Stimulated activated naive CD4-positive, alpha-beta T cell (primary cell): ENCODE results near the gene CITED2.
A peak's percentile ranks its signal among the peaks of the same experiment; 100 is the strongest.
"Not testable (repeated sequence)": the region's sequence is repeated elsewhere in the genome, so short reads cannot be mapped to it uniquely, and the experiment has no call there.

Source experiments
- DNase-seq, 6 experiments: peaks; one replicate each; lab custom pipeline; 2025; lab: John Stamatoyannopoulos, UW

Gene CITED2

DNA sequence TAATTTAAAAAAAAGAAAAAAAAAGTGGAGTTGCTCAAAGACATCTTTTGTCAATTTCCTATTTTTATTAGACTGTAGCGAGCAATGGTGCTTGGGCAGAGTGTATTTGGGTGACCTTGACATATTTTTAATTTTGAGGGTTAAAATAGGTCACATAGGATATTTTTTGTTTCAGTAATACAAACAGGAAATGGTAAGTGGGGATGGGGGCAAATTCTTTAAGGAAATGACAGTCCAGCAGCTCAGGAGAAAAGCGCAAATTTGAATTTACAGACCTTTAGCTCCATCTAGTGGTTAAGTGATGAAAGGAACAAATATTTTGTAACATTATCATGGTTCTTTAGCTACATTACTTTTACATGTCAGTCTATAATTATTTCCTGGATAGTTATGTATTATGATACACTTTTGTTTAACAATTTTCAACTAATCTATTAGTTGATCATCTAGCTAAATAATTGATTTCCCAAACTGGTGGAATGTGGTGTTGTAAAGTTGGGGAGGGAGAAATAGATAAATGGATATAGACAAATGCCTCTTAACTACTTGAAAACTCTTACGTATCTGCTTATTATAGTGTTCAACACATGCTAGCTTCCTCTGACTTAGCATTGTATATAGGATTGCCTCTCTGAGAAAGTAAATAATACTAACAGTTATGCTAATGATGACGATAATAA lies 10.0 kb downstream of the CITED2 start:
- peak in 3 of 6 experiments; percentile 42 to 81 (median 68) for DNase-seq

DNA sequence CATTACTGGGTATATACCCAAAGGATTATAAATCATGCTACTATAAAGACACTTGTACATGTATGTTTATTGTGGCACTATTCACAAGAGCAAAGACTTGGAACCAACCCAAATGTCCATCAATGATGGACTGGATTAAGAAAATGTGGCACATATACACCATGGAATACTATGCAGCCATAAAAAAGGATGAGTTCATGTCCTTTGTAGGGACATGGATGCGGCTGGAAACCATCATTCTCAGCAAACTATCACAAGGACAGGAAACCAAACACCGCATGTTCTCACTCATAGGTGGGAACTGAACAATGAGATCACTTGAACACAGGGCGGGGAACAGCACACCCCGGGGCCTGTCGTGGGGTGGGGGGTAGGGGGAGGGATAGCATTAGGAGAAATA lies 10.7 kb downstream of the CITED2 start:
- not testable (repeated sequence) for DNase-seq

DNA sequence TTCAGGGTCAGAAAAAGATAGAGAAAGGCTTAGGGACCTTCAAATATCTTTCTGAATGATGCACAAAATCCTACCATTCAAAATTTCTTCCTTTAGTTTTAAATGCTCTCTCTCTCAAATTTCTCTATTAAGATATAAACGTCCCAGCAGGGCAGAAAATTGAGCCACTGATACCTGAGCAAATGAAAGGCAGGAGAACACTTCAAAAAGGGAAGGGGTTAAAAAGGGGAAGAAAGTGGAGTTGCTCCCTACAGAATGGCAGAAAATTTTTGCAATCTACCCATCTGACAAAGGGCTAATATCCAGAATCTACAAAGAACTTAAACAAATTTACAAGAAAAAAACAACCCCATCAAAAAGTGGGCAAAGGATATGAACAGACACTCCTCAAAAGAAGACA lies 11.3 kb downstream of the CITED2 start:
- DNase-seq: not testable (repeated sequence)

DNA sequence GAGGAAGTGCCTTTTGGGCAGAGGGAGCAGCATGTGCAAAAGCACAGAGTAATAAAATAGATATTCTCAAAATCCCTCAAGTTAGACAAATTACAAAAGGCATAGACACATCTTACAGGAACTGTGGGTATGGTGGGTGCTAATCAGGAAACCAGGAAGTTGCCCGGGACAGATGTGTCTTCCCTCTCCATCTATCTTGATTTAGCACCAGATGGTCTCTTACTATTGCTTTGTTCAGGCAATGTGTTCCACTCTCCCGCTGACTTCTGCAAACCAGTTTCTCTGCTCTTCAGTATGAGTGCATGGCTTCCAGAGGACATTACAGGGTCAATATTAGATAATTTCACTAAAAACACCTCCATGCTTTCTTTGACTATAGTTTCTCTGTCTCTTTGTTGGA lies 13.2 kb downstream of the CITED2 start:
- DNase-seq: no peak

DNA sequence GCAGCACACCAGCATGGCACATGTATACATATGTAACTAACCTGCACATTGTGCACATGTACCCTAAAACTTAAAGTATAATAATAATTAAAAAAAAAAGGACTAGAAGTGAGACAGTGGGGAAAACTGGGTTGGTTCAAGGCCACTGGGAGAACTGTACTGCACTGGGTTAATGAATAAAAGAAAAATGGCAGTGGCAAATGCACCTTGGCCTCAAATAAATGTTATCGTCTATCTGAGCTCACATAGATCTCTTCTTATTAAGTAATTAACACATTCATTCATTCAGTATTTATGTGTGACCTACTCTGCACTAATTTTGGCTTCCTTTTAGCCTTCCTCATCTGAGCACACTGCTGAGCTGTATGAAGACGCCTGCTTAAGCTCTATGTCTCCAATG lies 17.5 kb downstream of the CITED2 start:
- no peak for DNase-seq

DNA sequence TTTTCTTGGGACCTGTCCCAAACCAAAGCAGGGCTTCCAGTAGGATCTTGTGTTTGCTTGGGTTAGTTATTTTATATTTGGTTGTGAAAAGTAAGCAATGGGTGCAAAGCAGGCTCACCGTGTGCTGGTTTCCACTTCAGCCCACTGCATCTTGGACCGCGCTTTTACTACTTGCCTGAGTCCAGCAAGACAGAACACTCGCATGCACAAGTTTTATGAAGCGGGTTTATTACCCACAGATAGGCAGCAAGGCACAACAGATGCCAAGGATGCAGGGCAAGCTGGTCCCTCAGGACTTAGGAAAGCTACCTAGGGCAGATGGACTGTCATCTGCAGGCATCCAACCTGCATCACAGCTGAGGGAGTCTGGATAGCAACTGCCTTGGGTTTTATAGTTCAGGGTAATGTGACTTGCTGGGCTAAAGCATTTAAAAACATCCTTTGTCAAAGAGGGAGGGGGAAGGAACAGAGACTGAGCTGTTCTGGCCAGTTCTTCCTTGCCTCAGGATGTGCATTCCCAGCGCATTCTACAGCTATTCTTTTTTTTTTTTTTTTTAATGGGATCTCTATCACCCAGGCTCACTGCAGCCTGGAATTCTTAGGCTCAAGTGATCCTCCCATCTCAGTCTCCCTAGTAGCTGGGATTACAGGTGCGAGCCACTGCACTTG lies 18.5 kb downstream of the CITED2 start:
- no peak for DNase-seq

DNA sequence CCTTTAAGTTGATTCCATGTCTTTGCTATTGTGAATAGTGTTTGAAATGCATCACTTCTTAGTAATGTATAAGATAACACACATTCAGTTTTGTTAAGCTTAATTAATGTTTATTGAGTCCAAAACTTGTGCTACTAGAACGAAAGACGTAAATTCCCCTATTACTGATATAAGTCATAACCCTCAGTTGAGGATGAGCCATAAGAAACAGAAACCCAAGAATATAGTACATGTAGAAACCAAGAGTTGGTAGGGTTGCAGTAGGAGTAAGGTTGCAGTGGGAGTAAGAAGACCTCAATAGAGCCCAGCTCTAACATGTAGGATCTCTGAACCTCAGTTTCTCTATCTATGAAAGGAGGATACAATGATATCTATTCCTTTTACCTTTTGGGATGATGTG lies 19.3 kb downstream of the CITED2 start:
- DNase-seq: no peak

DNA sequence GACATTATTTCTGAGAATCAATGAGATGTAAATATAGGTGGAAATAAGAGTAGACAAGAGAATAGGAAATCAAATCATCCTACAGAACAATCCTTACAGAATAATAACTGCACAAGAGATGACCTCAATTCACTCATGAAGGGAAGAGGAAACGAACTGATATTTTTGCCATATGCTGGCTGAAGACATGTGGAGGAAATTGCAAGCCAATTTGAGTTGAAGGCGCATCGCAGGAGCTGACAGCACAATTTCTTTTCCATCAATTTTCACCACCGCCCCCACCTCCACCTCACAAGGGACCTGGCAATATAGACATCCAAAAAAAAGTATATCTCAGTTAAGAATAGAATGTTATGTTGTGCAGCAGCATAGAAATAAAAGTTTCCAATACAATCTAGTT lies 20.3 kb downstream of the CITED2 start:
- DNase-seq: no peak

DNA sequence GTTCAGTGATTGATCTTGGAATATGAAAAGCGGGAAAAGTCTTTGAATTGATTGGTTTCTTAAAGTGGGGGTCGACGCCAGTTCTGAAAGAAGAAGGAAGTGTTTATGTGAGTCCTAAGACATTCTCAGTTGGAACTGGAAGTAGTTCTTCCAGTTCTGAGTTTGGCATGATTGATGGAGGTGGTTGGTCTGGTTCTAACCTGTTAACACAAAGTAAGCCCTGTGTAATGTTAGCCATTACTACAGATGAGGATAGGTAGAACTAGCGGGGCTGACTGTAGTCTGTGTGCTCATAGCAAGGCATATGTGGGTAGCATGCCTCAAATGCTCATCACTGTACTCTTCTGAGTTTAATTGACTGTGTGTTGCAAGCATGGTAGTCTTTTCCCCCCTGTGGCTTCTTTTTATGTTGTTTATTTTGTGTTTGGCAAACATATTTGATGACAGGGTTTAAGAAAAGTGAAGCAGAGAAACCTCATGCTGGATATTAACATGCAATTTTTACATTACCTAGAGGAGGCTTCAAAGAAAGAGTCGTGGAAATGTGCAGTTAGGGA lies 24.9 kb downstream of the CITED2 start:
- no peak for DNase-seq

DNA sequence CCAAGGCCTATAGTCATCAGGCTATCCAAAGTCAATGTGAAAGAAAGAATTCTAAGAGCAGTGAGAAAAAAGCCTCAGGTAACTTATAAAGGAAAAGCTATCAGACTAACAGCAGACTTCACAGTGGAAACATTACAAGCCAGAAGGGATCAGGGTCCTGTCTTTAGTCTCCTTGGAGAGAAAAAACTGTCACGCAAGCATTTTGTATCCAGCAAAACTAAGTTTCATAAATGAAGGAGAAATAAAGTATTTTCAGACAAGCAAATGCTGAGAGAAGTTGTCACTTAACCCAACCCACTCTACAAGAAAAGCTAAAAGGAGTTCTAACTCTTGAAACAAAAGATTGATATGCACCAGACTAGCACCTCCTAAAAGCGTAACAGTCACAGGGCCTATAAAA lies 28.1 kb downstream of the CITED2 start:
- no peak for DNase-seq

DNA sequence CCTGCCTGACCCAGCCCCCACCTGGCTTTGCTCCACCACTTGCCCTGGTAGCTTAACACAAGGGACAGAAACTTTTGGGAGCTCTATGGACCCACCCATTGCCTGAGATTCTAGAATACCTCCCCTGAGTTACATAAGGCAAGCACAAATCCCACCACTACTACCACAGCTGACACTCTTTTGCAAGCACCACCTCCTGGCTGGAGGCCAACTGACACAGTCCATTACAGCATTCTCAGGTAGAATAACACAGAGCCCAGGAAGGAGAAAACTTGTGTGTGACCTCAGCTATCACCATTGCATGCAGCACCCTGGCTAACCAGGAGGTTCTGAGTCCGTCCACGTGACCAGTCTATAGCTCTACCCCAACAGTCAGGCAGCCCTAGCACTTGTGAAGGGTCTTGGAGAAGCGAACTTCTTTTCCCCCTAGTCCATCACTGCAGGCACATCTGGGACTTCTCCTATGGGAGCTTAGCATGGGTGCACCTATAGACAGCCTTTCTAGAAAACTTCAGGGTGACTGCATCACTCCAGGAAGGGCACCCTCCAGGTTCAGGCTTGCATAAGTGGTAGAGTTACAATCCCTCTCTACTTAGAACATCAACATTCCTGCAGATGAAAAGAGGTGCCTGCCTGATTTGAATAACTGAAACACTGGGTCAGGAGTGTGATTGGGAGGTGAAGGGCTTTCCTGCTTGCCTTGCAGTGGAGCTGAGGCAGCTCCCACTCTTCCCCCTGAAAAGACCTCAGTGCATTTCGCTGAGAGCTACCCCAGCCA lies 30.1 kb downstream of the CITED2 start:
- no peak for DNase-seq

DNA sequence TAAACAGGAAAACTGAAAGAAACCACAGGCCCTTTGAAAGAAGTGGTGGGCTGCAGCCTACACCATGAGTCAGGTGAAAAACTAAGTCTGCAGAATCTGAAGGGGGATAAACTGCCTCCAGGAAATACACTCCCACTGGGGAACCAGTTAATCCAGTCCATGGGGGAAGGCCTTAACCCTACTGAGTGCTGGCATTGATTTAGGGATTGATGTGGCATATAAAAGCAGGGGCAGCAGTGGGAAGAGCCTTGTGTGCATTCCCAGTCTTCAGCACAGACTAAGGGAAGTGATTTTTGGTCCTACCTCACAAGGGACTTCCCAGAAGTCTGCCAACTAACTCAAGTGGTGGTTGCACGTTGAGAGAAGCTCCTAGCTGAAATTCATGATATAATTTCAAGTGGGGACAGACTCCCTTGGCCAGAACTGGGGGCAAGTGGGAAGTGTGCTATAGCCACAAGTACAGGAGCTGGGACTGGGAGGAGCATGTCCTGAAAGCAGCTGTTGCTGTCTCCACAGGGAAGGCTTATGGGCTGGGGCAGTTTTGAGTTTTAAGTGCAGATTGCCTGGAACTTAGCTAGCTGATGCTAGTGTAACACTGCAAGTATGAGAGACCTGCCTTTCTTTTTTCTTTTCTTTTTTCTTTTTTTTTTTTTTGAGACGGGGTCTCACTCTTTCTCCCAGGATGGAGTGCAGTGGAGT lies 31.2 kb downstream of the CITED2 start:
- no peak for DNase-seq

DNA sequence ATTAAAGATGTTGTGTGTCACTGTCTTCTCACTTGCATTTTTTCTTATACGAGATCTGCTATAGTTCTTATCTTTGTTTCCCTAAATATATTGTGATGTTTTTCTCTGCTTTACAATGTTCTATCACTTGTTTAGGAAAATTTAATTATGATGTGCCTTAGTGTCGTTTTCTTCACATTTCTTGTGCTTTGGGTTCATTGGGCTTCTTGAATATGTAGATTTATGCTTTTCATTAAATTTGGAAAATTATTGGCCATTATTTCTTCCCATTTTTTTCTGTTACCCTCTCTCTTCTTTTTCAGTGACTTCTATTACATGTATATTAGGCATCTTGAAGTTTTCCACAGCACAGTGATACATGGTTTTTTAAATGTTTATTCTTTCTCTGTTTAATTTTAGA lies 33.4 kb downstream of the CITED2 start:
- DNase-seq: no peak

DNA sequence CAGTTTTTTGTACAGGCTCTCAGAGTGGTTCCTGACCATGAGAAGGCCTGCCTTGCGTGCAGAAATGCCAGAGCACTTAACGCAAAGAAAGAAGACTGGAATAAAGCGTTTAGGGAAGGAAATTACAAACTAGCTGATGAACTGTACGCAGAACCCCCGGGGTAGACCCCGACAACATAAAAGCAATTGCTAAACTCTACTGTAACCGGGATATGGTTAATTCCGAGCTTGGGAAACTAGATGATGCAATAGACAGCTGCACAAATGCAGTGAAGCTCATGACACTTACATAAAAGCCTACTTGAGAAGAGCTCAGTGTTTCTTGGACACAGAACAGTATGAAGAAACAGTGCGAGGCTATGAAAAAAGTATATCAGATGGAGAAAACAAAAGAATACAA lies 35.7 kb downstream of the CITED2 start:
- no peak for DNase-seq

DNA sequence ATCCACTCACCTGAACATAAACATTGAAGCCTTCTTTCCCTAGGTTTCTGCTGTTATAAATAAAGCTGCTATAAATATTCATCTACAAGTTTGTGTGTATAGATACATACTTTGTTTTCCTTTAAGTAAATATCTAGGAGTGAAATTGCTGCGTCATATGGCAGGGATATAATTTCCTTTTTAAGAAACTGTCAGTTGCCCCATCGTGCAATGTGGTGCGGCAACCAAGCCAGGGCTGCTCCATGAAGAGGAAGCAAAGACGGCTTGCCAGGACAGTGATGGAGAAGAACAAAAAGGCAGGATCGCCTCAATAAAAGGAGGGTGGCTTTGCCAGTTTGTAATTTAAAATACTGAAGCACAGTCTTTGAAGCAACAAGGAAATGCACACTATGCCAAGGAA lies 36.6 kb downstream of the CITED2 start:
- no peak for DNase-seq

DNA sequence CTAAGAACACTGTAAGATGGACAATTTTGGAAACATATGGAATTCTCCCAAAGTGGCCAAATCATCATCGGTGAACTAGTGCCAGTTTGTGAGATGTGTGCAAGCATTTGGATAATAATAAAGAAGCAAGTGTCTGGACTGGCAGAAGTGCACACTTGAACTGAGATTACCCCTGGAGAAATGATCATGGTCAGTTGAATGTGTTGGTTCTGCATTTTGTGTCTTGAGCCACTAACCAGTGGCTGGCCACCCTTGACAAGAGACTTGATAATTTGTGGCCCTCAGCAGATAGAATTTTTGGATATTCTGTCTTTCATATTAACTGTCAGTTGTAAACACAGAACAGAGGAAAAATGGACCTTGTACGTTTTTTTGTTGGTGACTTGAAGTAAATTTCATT lies 37.4 kb downstream of the CITED2 start:
- no peak for DNase-seq

DNA sequence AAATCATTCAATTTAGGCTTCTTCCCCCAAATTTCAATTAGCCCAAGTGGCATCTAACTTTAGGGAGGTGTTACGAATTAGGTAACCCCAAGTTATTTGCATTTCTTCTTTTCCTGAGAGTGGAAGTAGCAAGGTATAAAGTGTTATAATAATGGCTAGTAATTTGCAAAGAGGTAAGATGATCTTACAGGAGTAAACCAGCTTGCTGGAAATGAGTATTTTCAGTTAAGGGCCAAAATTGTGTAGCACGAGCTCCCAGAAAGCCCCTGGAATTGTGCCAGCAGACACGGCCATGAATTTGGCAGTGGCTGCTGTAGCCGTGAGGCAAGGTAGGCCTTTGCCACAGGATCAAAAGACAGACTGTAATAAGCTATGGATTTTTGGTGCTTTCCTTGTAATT lies 38.0 kb downstream of the CITED2 start:
- no peak for DNase-seq

DNA sequence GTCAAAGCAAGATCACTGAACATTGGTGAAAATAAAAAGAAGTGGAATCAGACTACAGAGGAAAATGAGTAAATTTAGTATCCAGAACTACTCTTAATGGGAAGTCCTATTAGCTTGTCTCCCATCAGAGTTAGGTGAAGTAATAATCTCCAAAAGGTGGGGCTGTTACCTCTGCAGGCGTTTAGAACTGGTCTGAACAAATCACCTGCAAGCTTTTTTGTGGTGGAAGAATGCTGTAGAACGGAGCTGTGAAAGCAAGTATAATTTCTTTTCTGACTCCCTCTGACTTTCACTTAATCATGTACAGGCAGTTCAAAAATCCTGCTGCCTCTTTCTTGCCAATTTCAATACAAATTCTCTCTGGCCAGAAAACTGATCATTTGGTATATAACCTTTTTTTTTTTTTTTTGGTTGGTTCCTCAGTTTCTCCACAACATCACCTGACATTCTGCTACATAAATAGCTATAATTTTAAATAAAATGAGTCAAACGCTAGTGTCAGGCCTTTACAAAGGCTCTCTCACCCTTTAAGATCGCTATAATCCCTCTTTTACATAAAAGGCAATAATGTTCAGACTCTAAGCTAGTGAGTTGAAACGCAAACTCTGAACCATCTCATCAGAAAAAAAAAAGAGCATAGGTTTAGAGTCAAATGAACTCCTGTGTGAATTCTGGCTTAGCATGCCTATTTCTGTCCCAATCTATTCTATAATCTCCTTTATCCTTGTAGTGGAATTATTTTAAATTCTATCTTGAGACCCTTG lies 38.8 kb downstream of the CITED2 start:
- DNase-seq: no peak

DNA sequence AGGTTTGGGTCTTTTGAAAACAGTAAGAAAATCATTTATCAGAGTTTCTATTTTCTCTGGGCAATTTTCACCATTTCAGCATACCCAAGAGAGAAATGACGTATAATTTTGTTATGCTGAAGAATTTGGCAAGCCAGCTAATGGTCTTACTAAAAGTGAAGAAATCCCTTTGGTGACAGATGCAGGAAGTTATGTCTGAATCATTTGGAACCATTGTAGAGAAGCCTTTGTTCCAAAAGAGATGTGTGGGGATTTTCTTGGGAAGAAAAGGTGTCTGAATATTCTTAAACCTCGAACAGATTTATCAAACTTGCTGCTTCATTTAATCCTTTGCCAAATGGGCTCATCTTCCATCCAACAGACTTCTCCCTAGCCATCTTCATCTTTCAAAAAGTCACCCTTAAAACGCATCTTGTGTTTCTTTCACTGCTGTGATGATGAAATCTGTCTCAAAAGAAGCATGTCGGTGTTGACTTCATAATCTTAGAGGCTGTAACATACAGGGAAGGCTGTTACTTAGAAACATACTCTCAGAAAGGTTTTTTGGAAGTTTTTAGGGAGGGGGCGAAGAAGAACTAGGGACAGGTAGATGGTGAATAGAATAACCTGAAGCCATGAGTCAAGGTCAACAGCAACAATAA lies 39.5 kb downstream of the CITED2 start:
- no peak for DNase-seq

DNA sequence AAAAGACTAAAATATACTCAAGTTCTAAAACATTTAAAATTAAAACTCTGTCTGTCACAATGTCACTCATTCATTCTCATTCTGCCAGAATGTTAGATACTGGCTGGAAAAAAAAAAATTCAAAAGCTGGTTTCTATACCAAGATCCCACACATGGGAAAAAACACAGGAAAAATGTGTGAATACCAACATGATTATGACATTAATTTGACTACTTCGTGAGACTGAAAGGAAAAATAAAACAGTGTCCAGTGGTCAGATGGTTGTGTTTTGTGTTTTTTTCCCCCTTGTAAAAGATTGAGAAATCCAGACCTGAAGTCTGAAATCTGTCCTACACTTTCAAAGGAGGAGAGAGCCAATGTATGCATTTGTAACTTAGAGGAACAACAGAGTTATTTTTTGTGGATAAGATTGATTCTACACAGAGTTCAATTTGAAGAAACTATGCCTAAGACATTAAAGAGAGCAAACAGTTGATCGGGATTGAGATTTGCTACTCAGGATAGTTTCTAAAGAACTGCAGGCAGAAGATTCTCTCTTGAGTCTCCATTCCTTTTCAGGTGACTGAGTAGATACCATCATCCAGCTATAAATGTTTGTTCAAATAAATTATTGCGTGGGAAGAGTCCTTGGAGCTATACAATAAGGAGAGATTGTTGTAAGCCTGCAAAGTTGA lies 43.5 kb downstream of the CITED2 start:
- DNase-seq: no peak
